ENCODE measurements around the gene PIPOX. TPM values are rescaled to one million over a fixed set of nuclear protein-coding genes. Genes with fewer than 3 reads are reported as not detected.

Gene PIPOX
- total RNA-seq, 2 donors from 2014 or later = 1.8 to 5.9 TPM

DNA sequence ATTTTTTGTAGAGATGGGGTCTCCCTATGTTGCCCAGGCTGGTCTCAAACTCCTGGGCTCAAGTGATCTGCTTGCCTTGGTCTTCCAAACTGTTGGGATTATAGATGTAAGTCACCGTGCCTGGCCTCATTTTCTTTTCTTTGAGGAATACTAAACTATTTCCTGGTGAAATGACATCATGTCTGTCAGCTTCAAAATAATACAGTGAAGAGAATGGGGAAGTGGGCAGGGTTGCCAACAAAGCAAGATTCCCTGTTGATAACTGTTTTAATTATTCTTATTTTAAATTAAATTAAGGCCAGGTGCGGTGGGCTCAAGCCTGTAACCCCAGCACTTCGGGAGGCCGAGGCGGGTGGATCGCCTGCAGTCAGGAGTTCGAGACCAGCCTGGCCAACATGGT, 21.1 kb downstream of the PIPOX start:
- TF ChIP-seq, protein P1, sequence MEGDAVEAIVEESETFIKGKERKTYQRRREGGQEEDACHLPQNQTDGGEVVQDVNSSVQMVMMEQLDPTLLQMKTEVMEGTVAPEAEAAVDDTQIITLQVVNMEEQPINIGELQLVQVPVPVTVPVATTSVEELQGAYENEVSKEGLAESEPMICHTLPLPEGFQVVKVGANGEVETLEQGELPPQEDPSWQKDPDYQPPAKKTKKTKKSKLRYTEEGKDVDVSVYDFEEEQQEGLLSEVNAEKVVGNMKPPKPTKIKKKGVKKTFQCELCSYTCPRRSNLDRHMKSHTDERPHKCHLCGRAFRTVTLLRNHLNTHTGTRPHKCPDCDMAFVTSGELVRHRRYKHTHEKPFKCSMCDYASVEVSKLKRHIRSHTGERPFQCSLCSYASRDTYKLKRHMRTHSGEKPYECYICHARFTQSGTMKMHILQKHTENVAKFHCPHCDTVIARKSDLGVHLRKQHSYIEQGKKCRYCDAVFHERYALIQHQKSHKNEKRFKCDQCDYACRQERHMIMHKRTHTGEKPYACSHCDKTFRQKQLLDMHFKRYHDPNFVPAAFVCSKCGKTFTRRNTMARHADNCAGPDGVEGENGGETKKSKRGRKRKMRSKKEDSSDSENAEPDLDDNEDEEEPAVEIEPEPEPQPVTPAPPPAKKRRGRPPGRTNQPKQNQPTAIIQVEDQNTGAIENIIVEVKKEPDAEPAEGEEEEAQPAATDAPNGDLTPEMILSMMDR (conservative IDR thresholded peaks at IDR 0.05) = no peak
- H3K27me3 ChIP-seq (ENCODE audit: control insufficient read depth, insufficient read depth, low read length, poor library complexity, severe bottlenecking) = no peaks in the 10 kb centered on the region
- H3K4me3 ChIP-seq (ENCODE audit: low read length) = no peak overlapping the region
- Mint-ChIP-seq H3K4me3 (no peak overlapping the region), H3K4me1 (peaks cover 5% of the 10 kb centered on the region), H3K27ac (no peak overlapping the region), H3K27me3 (ENCODE audit: insufficient read depth) (peaks cover 2% of the 10 kb centered on the region), H3K9me3 (no peaks in the 10 kb centered on the region), H3K36me3 (ENCODE audit: low read depth) (no peaks in the 10 kb centered on the region)
- DNase-seq = no peak
- H3K4me1 ChIP-seq (ENCODE audit: control insufficient read depth, insufficient read depth, low read length) = no peaks in the 10 kb centered on the region
- no peaks in the 10 kb centered on the region for H3K9me3 ChIP-seq (ENCODE audit: control insufficient read depth, low read length)
- WGBS, 2 experiments (ENCODE audit: insufficient coverage in 1 of 2, insufficient read length in 1 of 2) = 94 to 95% methylated on average over 6 to 7 of the region's 7 CpGs
- no peak overlapping the region for H3K9ac ChIP-seq (ENCODE audit: extremely low read depth, low read length, poor library complexity, severe bottlenecking)
- no peaks in the 10 kb centered on the region for H3K36me3 ChIP-seq (ENCODE audit: control insufficient read depth, insufficient read depth, low read length)
- H3K27ac ChIP-seq (ENCODE audit: low read depth, low read length) = no peak overlapping the region

DNA sequence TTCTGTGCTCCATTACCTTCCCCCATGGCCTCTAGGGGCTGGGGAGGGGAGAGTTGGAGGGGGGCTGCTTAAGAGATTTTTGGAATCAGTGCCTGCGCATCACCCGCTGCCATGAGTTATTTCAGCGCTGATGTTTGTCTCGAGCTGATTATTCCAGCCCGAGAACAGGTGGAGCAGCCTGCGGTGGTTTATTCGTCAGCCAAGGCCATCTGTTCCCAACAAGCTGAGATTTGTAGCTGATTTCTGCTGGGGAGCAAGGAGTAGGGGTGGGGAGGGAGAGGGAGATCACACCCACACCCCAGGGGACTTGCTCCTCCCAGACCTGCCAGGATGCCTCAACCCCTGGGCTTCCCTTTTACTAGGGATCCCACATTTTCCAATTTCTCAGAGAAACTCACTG, 23.1 kb downstream of the PIPOX start:
- no peaks in the 10 kb centered on the region for H3K4me1 ChIP-seq (ENCODE audit: control insufficient read depth, insufficient read depth, low read length)
- peaks cover 12% of the 10 kb centered on the region for H3K4me1 Mint-ChIP-seq
- no peaks in the 10 kb centered on the region for H3K36me3 ChIP-seq (ENCODE audit: control insufficient read depth, insufficient read depth, low read length)
- H3K4me3 Mint-ChIP-seq = no peak overlapping the region
- H3K27ac ChIP-seq (ENCODE audit: low read depth, low read length) = no peak overlapping the region
- peaks cover 2% of the 10 kb centered on the region for H3K27me3 Mint-ChIP-seq (ENCODE audit: insufficient read depth)
- no peak overlapping the region for H3K4me3 ChIP-seq (ENCODE audit: low read length)
- 92 to 100% methylated on average over 2 to 7 of the region's 7 CpGs for WGBS, 2 experiments (ENCODE audit: insufficient coverage in 1 of 2, insufficient read length in 1 of 2)
- TF ChIP-seq, protein P1 (conservative IDR thresholded peaks at IDR 0.05) = no peak
- no peaks in the 10 kb centered on the region for H3K27me3 ChIP-seq (ENCODE audit: control insufficient read depth, insufficient read depth, low read length, poor library complexity, severe bottlenecking)
- H3K9me3 Mint-ChIP-seq = no peaks in the 10 kb centered on the region
- no peaks in the 10 kb centered on the region for H3K9me3 ChIP-seq (ENCODE audit: control insufficient read depth, low read length)
- H3K27ac Mint-ChIP-seq = no peak overlapping the region
- no peak overlapping the region for H3K9ac ChIP-seq (ENCODE audit: extremely low read depth, low read length, poor library complexity, severe bottlenecking)
- no peaks in the 10 kb centered on the region for H3K36me3 Mint-ChIP-seq (ENCODE audit: low read depth)
- DNase-seq = no peak

DNA sequence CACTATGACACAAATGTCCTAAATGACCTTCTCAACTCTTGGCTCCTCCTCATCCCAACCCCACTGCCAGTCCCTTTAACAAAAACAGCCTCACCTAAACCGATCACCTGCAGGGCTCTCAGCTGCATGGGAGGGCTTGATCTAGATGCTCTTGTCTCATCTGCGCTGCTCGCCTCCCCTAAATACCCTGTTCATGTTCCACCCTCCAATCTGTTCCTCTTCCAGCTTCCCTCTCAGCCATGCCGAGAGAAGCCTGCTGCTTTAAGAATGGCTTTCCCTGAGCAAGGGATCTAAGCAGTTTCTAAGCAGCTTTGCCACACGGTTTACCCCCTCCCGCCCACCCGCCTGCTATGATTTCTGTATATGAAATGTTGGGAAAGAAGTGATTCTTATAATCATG, 23.7 kb downstream of the PIPOX start:
- H3K27me3 Mint-ChIP-seq (ENCODE audit: insufficient read depth) = peaks cover 2% of the 10 kb centered on the region
- Histone ChIP-seq H3K4me1 (ENCODE audit: control insufficient read depth, insufficient read depth, low read length) (no peaks in the 10 kb centered on the region), H3K36me3 (ENCODE audit: control insufficient read depth, insufficient read depth, low read length) (no peaks in the 10 kb centered on the region), H3K9ac (ENCODE audit: extremely low read depth, low read length, poor library complexity, severe bottlenecking) (no peak overlapping the region), H3K9me3 (ENCODE audit: control insufficient read depth, low read length) (no peaks in the 10 kb centered on the region), H3K27me3 (ENCODE audit: control insufficient read depth, insufficient read depth, low read length, poor library complexity, severe bottlenecking) (no peaks in the 10 kb centered on the region), H3K27ac (ENCODE audit: low read depth, low read length) (no peak overlapping the region), H3K4me3 (ENCODE audit: low read length) (no peak overlapping the region)
- no peak for DNase-seq
- no peak overlapping the region for H3K4me3 Mint-ChIP-seq
- peaks cover 12% of the 10 kb centered on the region for H3K4me1 Mint-ChIP-seq
- no peaks in the 10 kb centered on the region for H3K9me3 Mint-ChIP-seq
- TF ChIP-seq, protein P1 (conservative IDR thresholded peaks at IDR 0.05) = no peak
- H3K36me3 Mint-ChIP-seq (ENCODE audit: low read depth) = no peaks in the 10 kb centered on the region
- no peak overlapping the region for H3K27ac Mint-ChIP-seq
- WGBS, 2 experiments (ENCODE audit: insufficient coverage in 1 of 2, insufficient read length in 1 of 2) = 84 to 89% methylated on average over 5 to 7 of the region's 7 CpGs

All from endodermal cell (in vitro differentiated cells).